Activated naive CD8-positive, alpha-beta T cell treated with anti-CD3 and anti-CD28 coated beads, Interleukin-2, amount 50 U/mL, for 16 hours (primary cell): ENCODE measurements around the gene OTOGL.

Experiments
- DNase-seq: peaks from one replicate; pipeline ENCODE4 v3.0.0-alpha.2; 2020; ENCODE audit warnings: low read depth, low spot score

The OTOGL gene

GRCh38 chr12:80359703-80360102 is 260.4 kb downstream of the OTOGL start:
- no peak for DNase-seq

GRCh38 chr12:80364056-80364455 is 264.7 kb downstream of the OTOGL start:
- DNase-seq = no peak

GRCh38 chr12:80373666-80374065 is 274.3 kb downstream of the OTOGL start:
- DNase-seq = no peak

GRCh38 chr12:80374615-80375014 is 275.3 kb downstream of the OTOGL start:
- no peak for DNase-seq

GRCh38 chr12:80377140-80377794 is 277.9 kb downstream of the OTOGL start:
- DNase-seq = no peak

GRCh38 chr12:80381121-80381520 is 281.8 kb downstream of the OTOGL start:
- no peak for DNase-seq

- no peak for DNase-seq
Observed at GRCh38 chr12:80382254-80382653, 282.9 kb downstream of the OTOGL start.

- no peak for DNase-seq
Observed at GRCh38 chr12:80400571-80400991, 301.2 kb downstream of the OTOGL start.

- no peak for DNase-seq
Observed at GRCh38 chr12:80401191-80401590, 301.9 kb downstream of the OTOGL start.

GRCh38 chr12:80404629-80405028 is 305.3 kb downstream of the OTOGL start:
- DNase-seq = no peak

GRCh38 chr12:80406253-80406652 is 306.9 kb downstream of the OTOGL start:
- no peak for DNase-seq

GRCh38 chr12:80411787-80412186 is 312.4 kb downstream of the OTOGL start:
- DNase-seq = no peak

- DNase-seq = no peak
Observed at GRCh38 chr12:80412343-80412953, 313.1 kb downstream of the OTOGL start.

GRCh38 chr12:80413462-80413861 is 314.1 kb downstream of the OTOGL start:
- DNase-seq = no peak

GRCh38 chr12:80415466-80415865 is 316.1 kb downstream of the OTOGL start:
- DNase-seq = no peak

GRCh38 chr12:80419644-80420043 is 320.3 kb downstream of the OTOGL start:
- no peak for DNase-seq

GRCh38 chr12:80420075-80420474 is 320.7 kb downstream of the OTOGL start:
- no peak for DNase-seq

- DNase-seq = no peak
Observed at GRCh38 chr12:80422550-80422949, 323.2 kb downstream of the OTOGL start.
